CD14-positive monocyte (primary cell): ENCODE results near the gene ZNF695. TPM values are rescaled to one million over a fixed set of nuclear protein-coding genes. Genes with fewer than 3 reads are reported as not detected.

ENCODE experiments used
- DNase-seq, 3 donors: peaks; one replicate each; pipeline ENCODE4 v3.0.0-alpha.2; 2011 to 2022
- H2AFZ ChIP-seq: 2 replicates; pipeline ENCODE4 v1.6.0; 2012; ENCODE audit warnings: mild to moderate bottlenecking, low read depth, low read length, inconsistent platforms; ENCODE audit not compliant: insufficient read depth, poor library complexity, severe bottlenecking
- H3K27ac ChIP-seq, 2 donors: 1 replicate in 1 of 2; 2 replicates in 1 of 2; pipeline ENCODE4 v1.5.1; 2012 to 2013; ENCODE audit warnings: low read length in 2 of 2, control low read depth in 1 of 2, inconsistent platforms in 1 of 2, low read depth in 1 of 2, mild to moderate bottlenecking in 1 of 2
- H3K27me3 ChIP-seq, 2 donors: one replicate each; pipeline versions ENCODE4 v1.6.0 to v1.6.1; 2011 to 2013; ENCODE audit warnings: low read length in 2 of 2; ENCODE audit not compliant: control insufficient read depth in 2 of 2, insufficient read depth in 2 of 2
- H3K36me3 ChIP-seq, 2 donors: replicated peaks in 1 of 2; 1 replicate in 1 of 2; 2 replicates in 1 of 2; pipeline versions ENCODE4 v1.5.1 to v1.6.1; 2012 to 2013; ENCODE audit warnings: low read length in 2 of 2, control low read depth in 1 of 2, inconsistent platforms in 1 of 2, mild to moderate bottlenecking in 1 of 2; ENCODE audit not compliant: insufficient read depth in 2 of 2, control insufficient read depth in 1 of 2
- H3K4me1 ChIP-seq, 2 donors: 1 replicate in 1 of 2; 2 replicates in 1 of 2; pipeline versions ENCODE4 v1.5.1 to v1.6.1; 2012 to 2013; ENCODE audit warnings: low read length in 2 of 2, control low read depth in 1 of 2, inconsistent platforms in 1 of 2, mild to moderate bottlenecking in 1 of 2, moderate library complexity in 1 of 2; ENCODE audit not compliant: insufficient read depth in 2 of 2, control insufficient read depth in 1 of 2
- H3K4me2 ChIP-seq: replicated peaks from 2 replicates; pipeline ENCODE3; 2012; ENCODE audit warnings: low read length, moderate library complexity, mild to moderate bottlenecking; ENCODE audit not compliant: poor library complexity, severe bottlenecking; ENCODE audit errors: extremely low read depth
- H3K4me3 ChIP-seq, 3 experiments: fragments of 200-600 bp in 1 of 3; sonication (generic) in 1 of 3; replicated peaks in 1 of 3; 1 replicate in 2 of 3; 2 replicates in 1 of 3; pipeline ENCODE4 v1.5.1; 2011 to 2013; ENCODE audit warnings: low read length in 3 of 3, mild to moderate bottlenecking in 3 of 3, control low read depth in 2 of 3, low read depth in 2 of 3, inconsistent platforms in 1 of 3, moderate library complexity in 1 of 3
- H3K79me2 ChIP-seq: 2 replicates; pipeline ENCODE4 v1.6.0; 2012; ENCODE audit warnings: mild to moderate bottlenecking, control low read depth, inconsistent platforms, low read length, moderate library complexity; ENCODE audit not compliant: insufficient read depth
- H3K9ac ChIP-seq: 2 replicates; pipeline ENCODE4 v1.6.0; 2017; ENCODE audit warnings: low read length, mild to moderate bottlenecking; ENCODE audit not compliant: insufficient read depth, poor library complexity, severe bottlenecking
- H3K9me3 ChIP-seq, 2 donors: replicated peaks in 1 of 2; 1 replicate in 1 of 2; 2 replicates in 1 of 2; pipeline versions ENCODE4 v1.5.1 to v1.6.1; 2012 to 2013; ENCODE audit warnings: low read length in 2 of 2, control low read depth in 1 of 2; ENCODE audit not compliant: control insufficient read depth in 1 of 2, insufficient read depth in 1 of 2
- H4K20me1 ChIP-seq: 2 replicates; pipeline ENCODE4 v1.6.0; 2012; ENCODE audit warnings: mild to moderate bottlenecking, low read length, control low read depth, moderate library complexity; ENCODE audit not compliant: insufficient read depth
- H3K27ac Mint-ChIP-seq, 7 donors: one replicate each; pipeline ENCODE4 v1.8.0; 2020; ENCODE audit warnings: mild to moderate bottlenecking in 7 of 7, mixed read lengths in 7 of 7, moderate library complexity in 6 of 7, inconsistent platforms in 2 of 7
- H3K27me3 Mint-ChIP-seq, 3 donors: one replicate each; pipeline ENCODE4 v1.8.0; 2021 to 2022; ENCODE audit warnings: low read depth in 3 of 3, mild to moderate bottlenecking in 3 of 3, mixed read lengths in 3 of 3, moderate library complexity in 3 of 3, inconsistent platforms in 1 of 3
- H3K36me3 Mint-ChIP-seq, 2 donors: one replicate each; pipeline ENCODE4 v1.8.0; 2020; ENCODE audit warnings: mixed read lengths in 2 of 2, inconsistent platforms in 1 of 2, mild to moderate bottlenecking in 1 of 2
- H3K4me1 Mint-ChIP-seq: one replicate; pipeline ENCODE4 v1.8.0; 2020; ENCODE audit warnings: mild to moderate bottlenecking, mixed read lengths
- H3K4me3 Mint-ChIP-seq, 2 donors: one replicate each; pipeline ENCODE4 v1.8.0; 2020; ENCODE audit warnings: mild to moderate bottlenecking in 2 of 2, mixed read lengths in 2 of 2, moderate library complexity in 1 of 2
- H3K9me3 Mint-ChIP-seq, 7 donors: one replicate each; pipeline ENCODE4 v1.8.0; 2020 to 2022; ENCODE audit warnings: mixed read lengths in 7 of 7, mild to moderate bottlenecking in 6 of 7, moderate library complexity in 6 of 7, inconsistent platforms in 2 of 7
- CTCF ChIP-seq: fragments of 200-600 bp; IDR thresholded peaks from one replicate; pipeline ENCODE4 v1.8.0; 2022; ENCODE audit warnings: antibody characterized with exemption, mild to moderate bottlenecking
- WGBS: methylation state at CpG from one replicate; pipeline ENCODE4 v1.1.5; 2013; ENCODE audit warnings: missing lambda C conversion rate; ENCODE audit not compliant: insufficient coverage; 5-methylcytosine and 5-hydroxymethylcytosine counted together
- intact Hi-C, 2 donors: fragments of 100-400 bp; cut with micrococcal nuclease; formaldehyde crosslinking; loops; one replicate each; pipeline versions ENCODE4 v1.15.0 to v1.15.1; 2023
- polyA plus RNA-seq, 3 donors: library from polyadenylated mRNA; depleted of rRNA in 1 of 3; unstranded in 2 of 3; stranded (reverse) in 1 of 3; fragments of 300-500 nt in 2 of 3; fragments of >200 nt in 1 of 3; fragmentation: Illumina TruSeq in 2 of 3; gene quantifications; 1 replicate in 2 of 3; 2 replicates in 1 of 3; pipeline ENCODE4 v1.2.3, GENCODE V29; 2012 to 2021

Gene ZNF695
- polyA plus RNA-seq, 3 donors = 0.18 TPM; not detected in 2

- WGBS = 83% methylated on average over 2 of the region's 6 CpGs
- intact Hi-C loops = no loop called here
- Histone ChIP-seq H3K9me3 (no peaks in the 10 kb centered on the region), H3K27ac (no peak overlapping the region), H3K9ac (no peak overlapping the region), H3K4me2 (no peak overlapping the region), H2AFZ (no peak overlapping the region), H3K4me3 (no peak overlapping the region), H3K79me2 (no peaks in the 10 kb centered on the region), H4K20me1 (no peaks in the 10 kb centered on the region), H3K27me3 (no peaks in the 10 kb centered on the region), H3K36me3 (no peaks in the 10 kb centered on the region), H3K4me1 (no peaks in the 10 kb centered on the region)
- Mint-ChIP-seq H3K27ac (no peak overlapping the region), H3K36me3 (no peaks in the 10 kb centered on the region), H3K4me3 (no peak overlapping the region), H3K4me1 (no peaks in the 10 kb centered on the region), H3K9me3 (peaks cover 0 to 2% (median 0%) of the 10 kb centered on the region in 7 donors), H3K27me3 (no peaks in the 10 kb centered on the region)
- DNase-seq = no peak
- TF ChIP-seq CTCF = no peak
These were observed 61.5 kb downstream of the ZNF695 start for GRCh38 chr1:246946366-246946765.

Other genes starting within 250 kb of the ZNF695 start
- 1 to 10 TPM; 2.4 to 8.8 (median 5.4) TPM for gene AHCTF1, start 76.1 kb downstream of the ZNF695 start, polyA plus RNA-seq
- 1 to 10 TPM in 1 of 3 donors, under 1 TPM in 2; 0.43 to 1.3 (median 0.44) TPM for gene ZNF670, start 70.8 kb upstream of the ZNF695 start, polyA plus RNA-seq
- 1 to 10 TPM; 5.1 to 8.9 (median 8.9) TPM for gene ZNF669, start 96.3 kb upstream of the ZNF695 start, polyA plus RNA-seq
- 1 to 10 TPM; 2.6 to 5.5 (median 5.2) TPM for gene ZNF124, start 164.0 kb upstream of the ZNF695 start, polyA plus RNA-seq
- not detected for gene VN1R5, start 248.0 kb upstream of the ZNF695 start, polyA plus RNA-seq